GM12878 (cell line): ENCODE data around the gene PDCD2.

Experiments
- CREB1 ChIP-seq: IDR thresholded peaks from 2 replicates; pipeline ENCODE4 v1.6.1; 2012; ENCODE audit warnings: low read depth, mild to moderate bottlenecking, inconsistent platforms
- EED ChIP-seq: sonication (generic); IDR thresholded peaks from 2 replicates; pipeline ENCODE4 v1.6.1; 2016; ENCODE audit warnings: antibody characterized with exemption, low read depth
- EZH2 ChIP-seq: IDR thresholded peaks from 2 replicates; pipeline ENCODE4 v1.6.1; 2012; ENCODE audit warnings: low read depth, mild to moderate bottlenecking, control low read depth, inconsistent platforms, low read length, borderline replicate concordance; ENCODE audit not compliant: control insufficient read depth
- HCFC1 ChIP-seq: fragments of 150-350 bp; IDR thresholded peaks from 2 replicates; pipeline ENCODE4 v1.6.1; 2014; ENCODE audit warnings: low read length
- HDAC6 ChIP-seq: fragments of 200-600 bp; sonication (generic); IDR thresholded peaks from one replicate; pipeline ENCODE4 v1.8.0; 2017; ENCODE audit warnings: antibody characterized with exemption; ENCODE audit not compliant: unreplicated experiment
- POLR2A ChIP-seq: IDR thresholded peaks from 2 replicates; pipeline ENCODE4 v1.6.1; 2011; ENCODE audit warnings: low read depth, mild to moderate bottlenecking, low read length
- POLR2AphosphoS5 ChIP-seq: IDR thresholded peaks from 2 replicates; pipeline ENCODE4 v1.6.1; 2011; ENCODE audit warnings: mild to moderate bottlenecking, low read length, inconsistent platforms
- ZNF274 ChIP-seq: IDR thresholded peaks from one replicate; pipeline ENCODE4 v1.8.0; 2011; ENCODE audit not compliant: insufficient read length, insufficient read depth
- TF ChIP-seq, protein P1 (sequence below), 3 experiments: IDR thresholded peaks in 2 of 3; conservative IDR thresholded peaks in 1 of 3; 2 replicates each; pipeline ENCODE4 v1.5.1; 2011; ENCODE audit warnings: low read depth in 3 of 3, low read length in 3 of 3, mild to moderate bottlenecking in 3 of 3, control low read depth in 2 of 3, moderate library complexity in 2 of 3, inconsistent platforms in 1 of 3, mixed read lengths in 1 of 3; ENCODE audit not compliant: control insufficient read depth in 2 of 3, insufficient read depth in 1 of 3; ENCODE audit errors: extremely low read depth in 1 of 3
- TF ChIP-seq, protein P2 (sequence below): fragments of 450-650 bp; IDR thresholded peaks from 2 replicates; pipeline ENCODE4 v1.6.1; 2017; ENCODE audit warnings: mild to moderate bottlenecking, moderate library complexity
- TF ChIP-seq, protein P3 (sequence below): IDR thresholded peaks from 2 replicates; pipeline ENCODE4 v1.6.1; 2012; ENCODE audit warnings: mild to moderate bottlenecking, low read depth, low read length

DNA sequence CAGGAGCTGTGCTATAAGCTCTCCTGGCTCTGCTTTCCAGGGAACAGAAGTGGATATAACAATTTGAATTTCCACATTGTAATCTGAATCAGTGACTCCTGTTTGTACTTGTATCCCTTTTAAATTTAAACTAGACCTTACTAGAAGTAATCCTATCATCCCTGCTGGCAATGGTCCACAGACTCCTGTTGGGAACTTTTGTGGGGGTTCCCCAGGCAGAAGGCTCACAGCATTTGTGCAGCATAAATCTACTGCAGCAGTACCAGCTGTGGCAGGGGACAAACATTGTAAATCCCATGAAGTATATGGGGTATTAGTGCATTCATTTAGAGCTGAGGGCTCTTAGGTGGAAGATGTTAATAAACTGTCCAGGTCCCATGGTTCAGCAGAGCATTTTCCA, 12.0 kb upstream of the PDCD2 start:
- TF ChIP-seq, protein P1, sequence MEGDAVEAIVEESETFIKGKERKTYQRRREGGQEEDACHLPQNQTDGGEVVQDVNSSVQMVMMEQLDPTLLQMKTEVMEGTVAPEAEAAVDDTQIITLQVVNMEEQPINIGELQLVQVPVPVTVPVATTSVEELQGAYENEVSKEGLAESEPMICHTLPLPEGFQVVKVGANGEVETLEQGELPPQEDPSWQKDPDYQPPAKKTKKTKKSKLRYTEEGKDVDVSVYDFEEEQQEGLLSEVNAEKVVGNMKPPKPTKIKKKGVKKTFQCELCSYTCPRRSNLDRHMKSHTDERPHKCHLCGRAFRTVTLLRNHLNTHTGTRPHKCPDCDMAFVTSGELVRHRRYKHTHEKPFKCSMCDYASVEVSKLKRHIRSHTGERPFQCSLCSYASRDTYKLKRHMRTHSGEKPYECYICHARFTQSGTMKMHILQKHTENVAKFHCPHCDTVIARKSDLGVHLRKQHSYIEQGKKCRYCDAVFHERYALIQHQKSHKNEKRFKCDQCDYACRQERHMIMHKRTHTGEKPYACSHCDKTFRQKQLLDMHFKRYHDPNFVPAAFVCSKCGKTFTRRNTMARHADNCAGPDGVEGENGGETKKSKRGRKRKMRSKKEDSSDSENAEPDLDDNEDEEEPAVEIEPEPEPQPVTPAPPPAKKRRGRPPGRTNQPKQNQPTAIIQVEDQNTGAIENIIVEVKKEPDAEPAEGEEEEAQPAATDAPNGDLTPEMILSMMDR (IDR thresholded peaks at IDR 0.05 in 2 of 3, conservative IDR thresholded peaks at IDR 0.05 in 1 of 3; ENCODE audit: control insufficient read depth in 2 of 3, extremely low read depth in 1 of 3, insufficient read depth in 1 of 3, low read depth in 3 of 3, low read length in 3 of 3): no peak
- TF ChIP-seq CREB1 (no peak), ZNF274 (no peak), EED (no peak), EZH2 (no peak), POLR2A (no peak), HDAC6 (no peak), HCFC1 (no peak), POLR2AphosphoS5 (no peak)
- TF ChIP-seq, protein P2, sequence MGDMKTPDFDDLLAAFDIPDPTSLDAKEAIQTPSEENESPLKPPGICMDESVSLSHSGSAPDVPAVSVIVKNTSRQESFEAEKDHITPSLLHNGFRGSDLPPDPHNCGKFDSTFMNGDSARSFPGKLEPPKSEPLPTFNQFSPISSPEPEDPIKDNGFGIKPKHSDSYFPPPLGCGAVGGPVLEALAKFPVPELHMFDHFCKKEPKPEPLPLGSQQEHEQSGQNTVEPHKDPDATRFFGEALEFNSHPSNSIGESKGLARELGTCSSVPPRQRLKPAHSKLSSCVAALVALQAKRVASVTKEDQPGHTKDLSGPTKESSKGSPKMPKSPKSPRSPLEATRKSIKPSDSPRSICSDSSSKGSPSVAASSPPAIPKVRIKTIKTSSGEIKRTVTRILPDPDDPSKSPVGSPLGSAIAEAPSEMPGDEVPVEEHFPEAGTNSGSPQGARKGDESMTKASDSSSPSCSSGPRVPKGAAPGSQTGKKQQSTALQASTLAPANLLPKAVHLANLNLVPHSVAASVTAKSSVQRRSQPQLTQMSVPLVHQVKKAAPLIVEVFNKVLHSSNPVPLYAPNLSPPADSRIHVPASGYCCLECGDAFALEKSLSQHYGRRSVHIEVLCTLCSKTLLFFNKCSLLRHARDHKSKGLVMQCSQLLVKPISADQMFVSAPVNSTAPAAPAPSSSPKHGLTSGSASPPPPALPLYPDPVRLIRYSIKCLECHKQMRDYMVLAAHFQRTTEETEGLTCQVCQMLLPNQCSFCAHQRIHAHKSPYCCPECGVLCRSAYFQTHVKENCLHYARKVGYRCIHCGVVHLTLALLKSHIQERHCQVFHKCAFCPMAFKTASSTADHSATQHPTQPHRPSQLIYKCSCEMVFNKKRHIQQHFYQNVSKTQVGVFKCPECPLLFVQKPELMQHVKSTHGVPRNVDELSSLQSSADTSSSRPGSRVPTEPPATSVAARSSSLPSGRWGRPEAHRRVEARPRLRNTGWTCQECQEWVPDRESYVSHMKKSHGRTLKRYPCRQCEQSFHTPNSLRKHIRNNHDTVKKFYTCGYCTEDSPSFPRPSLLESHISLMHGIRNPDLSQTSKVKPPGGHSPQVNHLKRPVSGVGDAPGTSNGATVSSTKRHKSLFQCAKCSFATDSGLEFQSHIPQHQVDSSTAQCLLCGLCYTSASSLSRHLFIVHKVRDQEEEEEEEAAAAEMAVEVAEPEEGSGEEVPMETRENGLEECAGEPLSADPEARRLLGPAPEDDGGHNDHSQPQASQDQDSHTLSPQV: no peak
- TF ChIP-seq, protein P3, sequence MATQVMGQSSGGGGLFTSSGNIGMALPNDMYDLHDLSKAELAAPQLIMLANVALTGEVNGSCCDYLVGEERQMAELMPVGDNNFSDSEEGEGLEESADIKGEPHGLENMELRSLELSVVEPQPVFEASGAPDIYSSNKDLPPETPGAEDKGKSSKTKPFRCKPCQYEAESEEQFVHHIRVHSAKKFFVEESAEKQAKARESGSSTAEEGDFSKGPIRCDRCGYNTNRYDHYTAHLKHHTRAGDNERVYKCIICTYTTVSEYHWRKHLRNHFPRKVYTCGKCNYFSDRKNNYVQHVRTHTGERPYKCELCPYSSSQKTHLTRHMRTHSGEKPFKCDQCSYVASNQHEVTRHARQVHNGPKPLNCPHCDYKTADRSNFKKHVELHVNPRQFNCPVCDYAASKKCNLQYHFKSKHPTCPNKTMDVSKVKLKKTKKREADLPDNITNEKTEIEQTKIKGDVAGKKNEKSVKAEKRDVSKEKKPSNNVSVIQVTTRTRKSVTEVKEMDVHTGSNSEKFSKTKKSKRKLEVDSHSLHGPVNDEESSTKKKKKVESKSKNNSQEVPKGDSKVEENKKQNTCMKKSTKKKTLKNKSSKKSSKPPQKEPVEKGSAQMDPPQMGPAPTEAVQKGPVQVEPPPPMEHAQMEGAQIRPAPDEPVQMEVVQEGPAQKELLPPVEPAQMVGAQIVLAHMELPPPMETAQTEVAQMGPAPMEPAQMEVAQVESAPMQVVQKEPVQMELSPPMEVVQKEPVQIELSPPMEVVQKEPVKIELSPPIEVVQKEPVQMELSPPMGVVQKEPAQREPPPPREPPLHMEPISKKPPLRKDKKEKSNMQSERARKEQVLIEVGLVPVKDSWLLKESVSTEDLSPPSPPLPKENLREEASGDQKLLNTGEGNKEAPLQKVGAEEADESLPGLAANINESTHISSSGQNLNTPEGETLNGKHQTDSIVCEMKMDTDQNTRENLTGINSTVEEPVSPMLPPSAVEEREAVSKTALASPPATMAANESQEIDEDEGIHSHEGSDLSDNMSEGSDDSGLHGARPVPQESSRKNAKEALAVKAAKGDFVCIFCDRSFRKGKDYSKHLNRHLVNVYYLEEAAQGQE: no peak
